K562 (cell line): ENCODE results near the gene RNF141. TPM values are rescaled to one million over a fixed set of nuclear protein-coding genes. Genes with fewer than 3 reads are reported as not detected.

Experiments
- BCLAF1 ChIP-seq, 2 experiments: fragments of 450-650 bp in 1 of 2; IDR thresholded peaks; 2 replicates each; pipeline ENCODE4 v1.6.1; 2011 to 2017; ENCODE audit warnings: low read depth in 2 of 2, antibody characterized with exemption in 1 of 2, borderline replicate concordance in 1 of 2, low read length in 1 of 2, mild to moderate bottlenecking in 1 of 2, mixed read lengths in 1 of 2; ENCODE audit not compliant: control insufficient read depth in 1 of 2
- CHD4 ChIP-seq: fragments of 200-600 bp; sonication (generic); IDR thresholded peaks from 3 replicates; pipeline ENCODE4 v1.6.1; 2012; ENCODE audit warnings: low read depth, mild to moderate bottlenecking, mixed read lengths, low read length, inconsistent platforms; ENCODE audit not compliant: insufficient read depth, insufficient replicate concordance, poor library complexity, severe bottlenecking
- DEAF1 ChIP-seq: fragments of 450-650 bp; formaldehyde crosslinking; IDR thresholded peaks from 2 replicates; pipeline ENCODE4 v1.4.0; 2020; ENCODE audit warnings: mild to moderate bottlenecking, moderate library complexity
- E2F3 ChIP-seq: fragments of 250-450 bp; sonication (Bioruptor Pico); IDR thresholded peaks from 2 replicates; pipeline ENCODE4 v1.4.0; 2020; ENCODE audit warnings: mild to moderate bottlenecking
- ELF4 ChIP-seq: fragments of 450-650 bp; formaldehyde crosslinking; IDR thresholded peaks from 2 replicates; pipeline ENCODE4 v1.4.0; 2022; ENCODE audit warnings: missing genetic modification characterization
- GTF2F1 ChIP-seq: IDR thresholded peaks from 2 replicates; pipeline ENCODE4 v1.6.1; 2011; ENCODE audit warnings: low read depth, low read length, improper control_type of control experiment
- HLTF ChIP-seq: fragments of 450-650 bp; IDR thresholded peaks from 2 replicates; pipeline ENCODE4 v1.6.1; 2016
- HMG20A ChIP-seq: fragments of 450-650 bp; formaldehyde crosslinking; conservative IDR thresholded peaks from 2 replicates; pipeline ENCODE4 v1.4.0; 2020; ENCODE audit warnings: mild to moderate bottlenecking, mixed read lengths
- NCOA1 ChIP-seq: fragments of 450-650 bp; IDR thresholded peaks from 2 replicates; pipeline ENCODE4 v1.6.1; 2016; ENCODE audit warnings: low read depth
- RBM34 ChIP-seq: fragments of 200-400 bp; formaldehyde crosslinking; IDR thresholded peaks from 2 replicates; pipeline ENCODE4 v1.6.1; 2018; ENCODE audit warnings: low read length, borderline replicate concordance; ENCODE audit not compliant: insufficient read depth
- SMAD1 ChIP-seq: fragments of 150-350 bp; IDR thresholded peaks from 2 replicates; pipeline ENCODE4 v1.6.1; 2014; ENCODE audit warnings: low read length, low read depth; ENCODE audit not compliant: partially characterized antibody
- SNRNP70 ChIP-seq: fragments of 200-400 bp; formaldehyde crosslinking; optimal IDR thresholded peaks from 2 replicates; pipeline ENCODE3; 2017; ENCODE audit warnings: low read depth, low read length
- TFAP4 ChIP-seq: sonication (generic); formaldehyde crosslinking; IDR thresholded peaks from 2 replicates; pipeline ENCODE4 v1.8.0; 2022; ENCODE audit warnings: missing genetic modification reagents, mild to moderate bottlenecking, moderate library complexity, borderline replicate concordance
- ZNF165 ChIP-seq: fragments of 250-450 bp; sonication (Bioruptor Pico); IDR thresholded peaks from 2 replicates; pipeline ENCODE4 v1.4.0; 2020; ENCODE audit warnings: borderline replicate concordance
- ZNF431 ChIP-seq: sonication (generic); formaldehyde crosslinking; IDR thresholded peaks from 2 replicates; pipeline ENCODE4 v1.8.0; 2022; ENCODE audit warnings: mild to moderate bottlenecking, missing genetic modification reagents
- ZNF561 ChIP-seq: fragments of 450-650 bp; formaldehyde crosslinking; conservative IDR thresholded peaks from 2 replicates; pipeline ENCODE4 v1.4.0; 2020; ENCODE audit warnings: mild to moderate bottlenecking, moderate library complexity
- polyA plus RNA-seq, 8 experiments: library from polyadenylated mRNA; depleted of rRNA in 4 of 8; stranded (reverse) in 5 of 8; unstranded in 3 of 8; fragments of >200 nt; fragmentation: Nextera tagmentation in 2 of 8; fragmentation: Illumina TruSeq in 1 of 8; extraction: Ambion mirVana in 2 of 8; extraction: Trizol in 1 of 8; gene quantifications; 2 replicates each; pipeline versions ENCODE4 v1.2.1 to v1.2.3, GENCODE V29; 2011 to 2014; ENCODE audit warnings: inconsistent platforms in 1 of 8, missing spikeins in 1 of 8
- total RNA-seq, 7 experiments: library from RNA; depleted of rRNA in 6 of 7; stranded (reverse); fragments of >200 nt in 6 of 7; fragmentation: Illumina TruSeq in 2 of 7; extraction: Trizol in 2 of 7; gene quantifications; 2 replicates each; pipeline versions ENCODE4 v1.2.1 to v1.2.3, GENCODE V29; 2011 to 2021; ENCODE audit warnings: low replicate concordance in 1 of 7
- TF ChIP-seq, protein P1 (sequence below): fragments of 250-450 bp; sonication (Bioruptor Pico); IDR thresholded peaks from 2 replicates; pipeline ENCODE4 v1.8.0; 2021; ENCODE audit warnings: mild to moderate bottlenecking, moderate library complexity
- TF ChIP-seq, protein P2 (sequence below): fragments of 200-800 bp; sonication (Bioruptor generic); IDR thresholded peaks from 2 replicates; pipeline ENCODE4 v1.6.1; 2017; ENCODE audit warnings: missing genetic modification characterization, missing compliant biosample characterization

Gene RNF141
- total and polyA plus RNA-seq, 9 of the 15 experiments (the other 6 are each of a cell fraction or from before 2014, with no cell fraction given): 9.7 to 51.9 (median 18.9) TPM

- TF ChIP-seq DEAF1 (CRISPR knock-in tag) (0 out of 2 replicates have a peak, but pooled peaks have one; percentile 21), CHD4 (no peak), SNRNP70 (no peak), ZNF165 (CRISPR knock-in tag) (no peak), E2F3 (0 out of 2 replicates have a peak, but pooled peaks have one; percentile 27), SMAD1 (no peak), ZNF431 (CRISPR knock-in tag) (no peak), HMG20A (CRISPR knock-in tag) (no peak), HLTF (no peak), TFAP4 (CRISPR knock-in tag) (peak; percentile 93), RBM34 (no peak), BCLAF1 (IDR thresholded peaks at IDR 0.05; ENCODE audit: borderline replicate concordance in 1 of 2, control insufficient read depth in 1 of 2, low read depth in 2 of 2, low read length in 1 of 2) (no peak), ZNF561 (CRISPR knock-in tag) (no peak), ELF4 (no peak), NCOA1 (no peak), GTF2F1 (0 out of 2 replicates have a peak, but pooled peaks have one; percentile 36)
- TF ChIP-seq, protein P1, sequence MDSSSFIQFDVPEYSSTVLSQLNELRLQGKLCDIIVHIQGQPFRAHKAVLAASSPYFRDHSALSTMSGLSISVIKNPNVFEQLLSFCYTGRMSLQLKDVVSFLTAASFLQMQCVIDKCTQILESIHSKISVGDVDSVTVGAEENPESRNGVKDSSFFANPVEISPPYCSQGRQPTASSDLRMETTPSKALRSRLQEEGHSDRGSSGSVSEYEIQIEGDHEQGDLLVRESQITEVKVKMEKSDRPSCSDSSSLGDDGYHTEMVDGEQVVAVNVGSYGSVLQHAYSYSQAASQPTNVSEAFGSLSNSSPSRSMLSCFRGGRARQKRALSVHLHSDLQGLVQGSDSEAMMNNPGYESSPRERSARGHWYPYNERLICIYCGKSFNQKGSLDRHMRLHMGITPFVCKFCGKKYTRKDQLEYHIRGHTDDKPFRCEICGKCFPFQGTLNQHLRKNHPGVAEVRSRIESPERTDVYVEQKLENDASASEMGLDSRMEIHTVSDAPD (CRISPR knock-in tag): no peak
- TF ChIP-seq, protein P2, sequence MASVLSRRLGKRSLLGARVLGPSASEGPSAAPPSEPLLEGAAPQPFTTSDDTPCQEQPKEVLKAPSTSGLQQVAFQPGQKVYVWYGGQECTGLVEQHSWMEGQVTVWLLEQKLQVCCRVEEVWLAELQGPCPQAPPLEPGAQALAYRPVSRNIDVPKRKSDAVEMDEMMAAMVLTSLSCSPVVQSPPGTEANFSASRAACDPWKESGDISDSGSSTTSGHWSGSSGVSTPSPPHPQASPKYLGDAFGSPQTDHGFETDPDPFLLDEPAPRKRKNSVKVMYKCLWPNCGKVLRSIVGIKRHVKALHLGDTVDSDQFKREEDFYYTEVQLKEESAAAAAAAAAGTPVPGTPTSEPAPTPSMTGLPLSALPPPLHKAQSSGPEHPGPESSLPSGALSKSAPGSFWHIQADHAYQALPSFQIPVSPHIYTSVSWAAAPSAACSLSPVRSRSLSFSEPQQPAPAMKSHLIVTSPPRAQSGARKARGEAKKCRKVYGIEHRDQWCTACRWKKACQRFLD (CRISPR knock-in tag): no peak
Measured at GRCh38 chr11:10540915-10541560, at the start of gene RNF141 (continued).
